GM12872 (cell line): ENCODE results near the gene PRKD3.

Source experiments
- TF ChIP-seq, protein P1 (sequence below): IDR thresholded peaks from 3 replicates; pipeline ENCODE4 v1.5.1; 2011; ENCODE audit warnings: low read depth, mild to moderate bottlenecking, low read length, moderate library complexity; ENCODE audit not compliant: insufficient read depth

PRKD3 gene

DNA sequence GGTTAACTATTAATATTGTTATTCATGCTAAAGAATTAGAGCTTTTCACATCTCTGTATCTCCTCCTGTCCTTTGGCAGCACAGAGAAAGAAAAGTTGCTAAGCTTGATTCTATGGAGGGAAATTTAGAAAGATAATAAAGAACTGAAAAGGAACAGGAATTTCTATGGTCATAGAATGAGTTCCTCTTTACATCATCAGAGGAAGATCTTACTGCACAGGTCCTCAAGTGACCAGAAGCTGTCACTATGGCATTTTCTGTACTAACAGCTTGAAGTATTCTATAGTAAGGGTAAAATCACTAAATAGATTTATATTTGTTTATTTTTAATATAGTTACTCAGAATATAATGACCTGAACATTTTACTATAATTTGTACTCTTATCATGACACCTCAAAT lies 6.0 kb upstream of the PRKD3 start:
- TF ChIP-seq, protein P1, sequence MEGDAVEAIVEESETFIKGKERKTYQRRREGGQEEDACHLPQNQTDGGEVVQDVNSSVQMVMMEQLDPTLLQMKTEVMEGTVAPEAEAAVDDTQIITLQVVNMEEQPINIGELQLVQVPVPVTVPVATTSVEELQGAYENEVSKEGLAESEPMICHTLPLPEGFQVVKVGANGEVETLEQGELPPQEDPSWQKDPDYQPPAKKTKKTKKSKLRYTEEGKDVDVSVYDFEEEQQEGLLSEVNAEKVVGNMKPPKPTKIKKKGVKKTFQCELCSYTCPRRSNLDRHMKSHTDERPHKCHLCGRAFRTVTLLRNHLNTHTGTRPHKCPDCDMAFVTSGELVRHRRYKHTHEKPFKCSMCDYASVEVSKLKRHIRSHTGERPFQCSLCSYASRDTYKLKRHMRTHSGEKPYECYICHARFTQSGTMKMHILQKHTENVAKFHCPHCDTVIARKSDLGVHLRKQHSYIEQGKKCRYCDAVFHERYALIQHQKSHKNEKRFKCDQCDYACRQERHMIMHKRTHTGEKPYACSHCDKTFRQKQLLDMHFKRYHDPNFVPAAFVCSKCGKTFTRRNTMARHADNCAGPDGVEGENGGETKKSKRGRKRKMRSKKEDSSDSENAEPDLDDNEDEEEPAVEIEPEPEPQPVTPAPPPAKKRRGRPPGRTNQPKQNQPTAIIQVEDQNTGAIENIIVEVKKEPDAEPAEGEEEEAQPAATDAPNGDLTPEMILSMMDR, result no peak

DNA sequence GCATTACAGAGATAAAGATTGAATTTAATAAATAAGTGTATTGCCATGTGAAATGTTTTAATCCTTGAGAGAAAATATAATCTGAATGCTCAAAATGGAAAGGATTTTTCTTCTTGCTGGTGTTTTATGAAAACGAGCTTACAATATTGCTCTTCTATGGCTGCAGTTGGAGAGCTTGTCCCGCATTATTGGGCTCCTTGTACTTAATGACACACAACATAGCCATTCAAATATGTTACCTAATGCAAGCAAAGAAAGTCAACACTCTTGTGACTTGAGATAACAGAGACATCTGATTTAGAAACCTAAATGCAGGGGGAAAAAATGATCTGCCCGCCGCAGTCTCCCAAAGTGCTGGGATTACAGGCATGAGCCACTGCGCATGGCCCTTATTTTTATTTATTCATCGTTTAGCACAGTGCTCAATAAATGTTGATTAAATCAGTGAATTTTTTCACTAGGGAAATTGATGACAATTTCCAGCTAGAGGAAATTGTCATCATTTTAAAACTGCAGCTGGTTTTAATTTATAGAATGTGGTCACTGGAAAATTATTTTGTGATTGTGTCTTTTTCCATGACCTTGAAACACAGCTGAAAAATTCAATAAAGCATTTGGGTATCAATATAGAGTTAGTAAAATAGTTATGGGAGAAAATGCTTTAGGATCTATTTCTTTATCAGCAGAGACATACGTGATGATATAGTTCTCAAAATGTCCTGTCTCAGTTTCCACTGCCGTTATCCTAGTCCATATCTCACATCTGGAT lies 2.4 kb upstream of the PRKD3 start:
- TF ChIP-seq, protein P1, result no peak

DNA sequence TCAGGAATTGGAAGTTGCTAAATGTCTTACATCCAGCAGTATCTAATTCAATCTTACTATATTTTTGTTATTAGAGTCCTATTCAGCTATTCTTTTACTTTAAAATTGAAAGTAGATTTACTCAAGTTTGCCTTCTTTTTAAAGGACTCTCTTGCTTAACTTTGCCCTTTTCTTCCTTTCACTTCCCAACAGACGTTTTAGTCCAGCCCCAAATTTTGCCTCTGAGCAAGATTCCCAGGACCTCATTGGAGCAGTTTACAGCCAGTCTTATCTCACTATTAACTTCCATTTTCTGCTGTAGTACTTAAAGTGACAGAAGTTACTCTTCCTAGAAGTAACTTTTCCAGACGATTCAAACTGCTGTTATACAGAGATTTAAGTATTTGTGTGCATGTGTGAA lies 1.7 kb upstream of the PRKD3 start:
- TF ChIP-seq, protein P1, result no peak

DNA sequence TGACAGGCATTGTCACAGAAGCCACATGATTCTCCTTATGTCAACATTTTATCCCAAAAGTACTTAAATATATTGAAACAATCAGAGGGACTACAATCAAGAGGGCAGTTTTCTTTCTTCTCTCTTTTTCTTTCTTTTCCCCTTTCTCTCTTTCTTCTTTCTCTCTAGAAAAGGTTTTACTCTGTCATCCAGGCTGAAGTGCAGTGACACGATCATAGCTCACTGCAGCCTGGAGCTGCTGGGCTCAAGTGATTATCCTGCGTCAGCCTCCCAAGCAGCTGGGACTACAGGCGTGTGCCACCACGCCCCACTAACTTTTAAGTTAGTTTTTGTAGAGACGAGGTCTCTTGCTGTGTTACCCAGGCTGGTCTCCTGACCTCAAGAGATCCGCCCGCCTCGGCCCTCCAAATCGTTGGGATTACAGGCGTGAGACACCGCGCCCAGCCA lies 1.0 kb upstream of the PRKD3 start:
- TF ChIP-seq, protein P1, result no peak

DNA sequence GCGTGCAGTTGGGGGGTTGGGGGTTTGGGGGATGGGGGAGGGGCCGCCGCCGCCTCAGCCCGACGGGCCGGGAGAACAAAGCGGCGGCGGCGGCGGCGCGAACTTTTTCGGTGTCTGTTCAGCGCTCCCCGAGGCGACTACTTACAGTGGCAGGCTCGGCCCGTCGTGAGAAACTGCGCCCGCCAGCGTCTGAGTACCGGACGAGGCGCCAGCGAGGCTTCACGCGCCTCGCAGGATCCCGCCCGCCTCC lies 172 bp downstream of the PRKD3 start:
- TF ChIP-seq, protein P1, result 0 out of 3 replicates have a peak, but pooled peaks have one; percentile 1

DNA sequence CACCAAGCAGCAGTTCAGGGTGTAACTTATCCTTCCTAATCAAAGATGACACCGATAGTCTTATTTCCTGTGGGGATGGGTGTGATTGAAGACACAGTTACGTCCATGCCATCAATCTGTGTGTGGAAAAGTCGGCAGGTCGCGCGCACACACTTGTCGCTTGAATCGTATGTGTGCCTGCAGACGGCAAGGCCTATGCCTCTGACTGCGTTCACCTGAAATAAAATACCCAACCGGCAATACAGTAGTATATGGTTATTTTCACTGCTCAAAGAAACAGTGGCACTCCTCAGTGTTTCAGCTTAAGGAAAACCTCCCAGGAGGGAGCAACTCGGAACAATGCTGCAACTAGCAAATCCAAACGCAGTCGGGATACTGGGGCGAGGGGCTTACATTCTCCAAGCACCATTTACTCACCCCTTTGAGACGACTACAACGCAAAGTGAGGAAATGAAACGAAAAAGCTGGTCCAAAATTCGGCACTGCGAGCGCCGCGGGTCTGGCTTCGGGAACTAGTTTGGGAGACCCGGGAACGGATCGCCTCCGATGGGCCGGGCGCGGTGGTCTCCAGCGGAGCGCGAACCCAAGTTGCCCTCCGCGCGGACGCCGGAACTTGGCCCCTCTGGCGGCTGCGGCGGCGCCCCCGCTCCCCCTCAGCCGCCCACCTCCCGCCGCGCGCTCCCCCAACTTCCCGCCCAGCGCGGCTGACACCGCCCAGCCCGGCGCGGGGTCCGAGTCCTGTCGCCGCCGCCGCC lies 675 bp downstream of the PRKD3 start:
- TF ChIP-seq, protein P1, result no peak

DNA sequence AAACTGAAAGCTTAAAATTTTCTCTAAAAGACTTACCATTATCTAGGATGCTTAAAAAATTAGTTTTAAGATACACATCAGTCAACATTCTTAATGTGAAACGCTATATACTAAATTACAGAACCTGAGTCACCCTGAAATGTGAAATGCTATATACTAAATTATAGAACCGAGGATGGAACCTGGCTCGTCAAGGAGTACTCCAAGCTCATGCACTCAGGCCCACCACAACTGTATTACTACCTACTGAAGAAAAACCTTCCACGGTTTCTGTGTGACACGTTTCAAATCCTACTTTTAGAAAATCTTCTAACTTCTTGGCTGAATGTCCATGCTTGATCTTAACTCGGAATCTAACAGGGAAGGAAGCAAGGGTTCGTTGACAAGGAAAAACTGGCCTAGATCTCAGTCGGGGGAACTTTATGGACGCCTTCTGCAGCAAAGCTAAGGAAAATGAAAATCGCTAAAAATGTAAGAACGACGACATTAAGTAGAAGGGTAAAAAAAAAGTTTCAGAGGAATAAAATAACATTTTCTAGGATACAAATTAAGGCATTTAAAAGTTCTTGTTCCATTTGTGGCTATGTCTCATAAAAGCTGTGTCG lies 1.4 kb downstream of the PRKD3 start:
- TF ChIP-seq, protein P1, result no peak
